Coronary artery (tissue), 2 donors: ENCODE data around the gene PLXNA2.

ENCODE experiments used
- DNase-seq: peaks from one replicate; pipeline ENCODE4 v3.0.0-alpha.2; 2017; ENCODE audit warnings: low spot score
- H3K27ac ChIP-seq, 2 donors: fragments of 200-600 bp; sonication (generic); one replicate each; pipeline ENCODE4 v1.5.1; 2016 to 2019
- H3K4me3 ChIP-seq: fragments of 200-600 bp; sonication (generic); 2 replicates; pipeline ENCODE4 v1.5.1; 2016; ENCODE audit warnings: mild to moderate bottlenecking, moderate library complexity
- TF ChIP-seq, protein P1 (sequence below): fragments of 200-600 bp; sonication (generic); IDR thresholded peaks from one replicate; pipeline ENCODE4 v1.5.1; 2019; ENCODE audit warnings: antibody characterized with exemption

The PLXNA2 gene

GRCh38 chr1:208027861-208028260 lies 216.3 kb downstream of the PLXNA2 start:
- DNase-seq, result no peak
- no peak overlapping the region for H3K4me3 ChIP-seq
- TF ChIP-seq, protein P1, sequence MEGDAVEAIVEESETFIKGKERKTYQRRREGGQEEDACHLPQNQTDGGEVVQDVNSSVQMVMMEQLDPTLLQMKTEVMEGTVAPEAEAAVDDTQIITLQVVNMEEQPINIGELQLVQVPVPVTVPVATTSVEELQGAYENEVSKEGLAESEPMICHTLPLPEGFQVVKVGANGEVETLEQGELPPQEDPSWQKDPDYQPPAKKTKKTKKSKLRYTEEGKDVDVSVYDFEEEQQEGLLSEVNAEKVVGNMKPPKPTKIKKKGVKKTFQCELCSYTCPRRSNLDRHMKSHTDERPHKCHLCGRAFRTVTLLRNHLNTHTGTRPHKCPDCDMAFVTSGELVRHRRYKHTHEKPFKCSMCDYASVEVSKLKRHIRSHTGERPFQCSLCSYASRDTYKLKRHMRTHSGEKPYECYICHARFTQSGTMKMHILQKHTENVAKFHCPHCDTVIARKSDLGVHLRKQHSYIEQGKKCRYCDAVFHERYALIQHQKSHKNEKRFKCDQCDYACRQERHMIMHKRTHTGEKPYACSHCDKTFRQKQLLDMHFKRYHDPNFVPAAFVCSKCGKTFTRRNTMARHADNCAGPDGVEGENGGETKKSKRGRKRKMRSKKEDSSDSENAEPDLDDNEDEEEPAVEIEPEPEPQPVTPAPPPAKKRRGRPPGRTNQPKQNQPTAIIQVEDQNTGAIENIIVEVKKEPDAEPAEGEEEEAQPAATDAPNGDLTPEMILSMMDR, result no peak
- H3K27ac ChIP-seq, result no peak overlapping the region

- no peak overlapping the region for H3K4me3 ChIP-seq
- TF ChIP-seq, protein P1, result no peak
- H3K27ac ChIP-seq, result no peak overlapping the region
- DNase-seq, result no peak
These were observed 217.2 kb downstream of the PLXNA2 start for GRCh38 chr1:208026880-208027438.

- Histone ChIP-seq H3K4me3 (no peak overlapping the region), H3K27ac (no peak overlapping the region)
- TF ChIP-seq, protein P1, result no peak
- DNase-seq, result no peak
These were observed 219.2 kb downstream of the PLXNA2 start for GRCh38 chr1:208025031-208025430.

- no peak overlapping the region for H3K4me3 ChIP-seq
- no peak for DNase-seq
- no peak overlapping the region for H3K27ac ChIP-seq
- TF ChIP-seq, protein P1, result no peak
These were observed 219.8 kb downstream of the PLXNA2 start for GRCh38 chr1:208024406-208024805.

DNA sequence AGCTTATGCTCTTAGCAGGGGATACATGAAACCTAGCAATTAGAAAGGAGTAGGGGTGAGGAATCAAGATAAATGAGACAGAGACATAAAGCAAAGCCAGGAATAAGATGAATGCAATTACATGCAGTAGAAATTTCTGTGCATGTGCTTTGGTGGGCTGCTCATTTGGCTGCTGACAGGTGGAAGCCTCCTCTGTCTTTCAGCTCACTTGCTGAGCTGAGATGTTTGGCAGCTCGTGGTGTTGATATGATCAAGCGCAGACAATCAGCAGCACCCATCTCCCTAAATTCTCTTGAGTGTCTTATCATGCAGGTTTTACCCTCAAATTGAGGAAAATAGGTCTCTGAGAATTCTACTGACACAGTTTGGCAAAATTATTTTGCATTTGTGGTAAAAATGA lies 224.9 kb downstream of the PLXNA2 start:
- DNase-seq, result no peak
- TF ChIP-seq, protein P1, result no peak
- Histone ChIP-seq H3K4me3 (no peak overlapping the region), H3K27ac (no peak overlapping the region)

- DNase-seq, result no peak
- Histone ChIP-seq H3K4me3 (no peak overlapping the region), H3K27ac (no peak overlapping the region)
- TF ChIP-seq, protein P1, result no peak
These were observed 228.9 kb downstream of the PLXNA2 start for GRCh38 chr1:208015255-208015654.

- DNase-seq, result no peak
- Histone ChIP-seq H3K4me3 (no peak overlapping the region), H3K27ac (no peak overlapping the region)
- TF ChIP-seq, protein P1, result no peak
These were observed 231.0 kb downstream of the PLXNA2 start for GRCh38 chr1:208013210-208013609.
